ENCODE measurements around the gene SOX8.

- no peak for TF ChIP-seq CTCF (IDR thresholded peaks at IDR 0.05; ENCODE audit: insufficient read depth, low read depth, low read length)
- TF ChIP-seq EZH2 (IDR thresholded peaks at IDR 0.05; ENCODE audit: insufficient read depth, low read length): no peak
Observed at GRCh38 chr16:1020591-1020990, 39.0 kb downstream of the SOX8 start.
